Omental fat pad (tissue), 4 donors: Measurements from ENCODE around the gene TANGO2. TPM values are rescaled to one million over a fixed set of nuclear protein-coding genes. Genes with fewer than 3 reads are reported as not detected.

Source experiments
- ATAC-seq: fragments of 150-250 bp; one replicate; pipeline ENCODE4 v1.9.1; 2016; ENCODE audit warnings: mild to moderate bottlenecking, moderate library complexity; ENCODE audit not compliant: low FRiP score
- DNase-seq: peaks from one replicate; pipeline ENCODE4 v3.0.0-alpha.2; 2019; ENCODE audit warnings: low spot score
- CTCF ChIP-seq, 3 donors: fragments of 450-650 bp; IDR thresholded peaks; one replicate each; pipeline ENCODE4 v1.5.1; 2016 to 2017; ENCODE audit warnings: antibody characterized with exemption in 3 of 3, mild to moderate bottlenecking in 3 of 3, moderate library complexity in 2 of 3
- total RNA-seq, 4 donors: library from RNA; depleted of rRNA; stranded (reverse); fragments of >200 nt; gene quantifications; one replicate each; pipeline ENCODE4 v1.1.0, GENCODE V29; 2016

The TANGO2 gene
- total RNA-seq, 4 donors from 2014 or later, result 35.3 to 48.4 (median 37.9) TPM

- TF ChIP-seq CTCF (IDR thresholded peaks at IDR 0.05), result no peak
Measured at GRCh38 chr22:20057596-20058268, 36.8 kb downstream of the TANGO2 start.

GRCh38 chr22:20058989-20059770 is 38.3 kb downstream of the TANGO2 start:
- no peak for DNase-seq
- TF ChIP-seq CTCF (IDR thresholded peaks at IDR 0.05), result no peak
- no peak for ATAC-seq

More at GRCh38 chr22:20057596-20058268, 36.8 kb downstream of the TANGO2 start:
- no peak for DNase-seq
- no peak for ATAC-seq

- DNase-seq (no peak), ATAC-seq (no peak)
- TF ChIP-seq CTCF (IDR thresholded peaks at IDR 0.05), result no peak
Measured at GRCh38 chr22:20060700-20061480, 40.0 kb downstream of the TANGO2 start.

GRCh38 chr22:20061481-20061861 is 40.6 kb downstream of the TANGO2 start:
- ATAC-seq (no peak), DNase-seq (no peak)
- TF ChIP-seq CTCF (IDR thresholded peaks at IDR 0.05), result no peak

- ATAC-seq, result no peak
- DNase-seq, result no peak
Measured at GRCh38 chr22:20062043-20062765, 41.3 kb downstream of the TANGO2 start.

More at GRCh38 chr22:20062043-20062765, 41.3 kb downstream of the TANGO2 start:
- no peak for TF ChIP-seq CTCF (IDR thresholded peaks at IDR 0.05)
